Neural cell (in vitro differentiated cells): ENCODE data around the gene SND1. TPM values are rescaled to one million over a fixed set of nuclear protein-coding genes. Genes with fewer than 3 reads are reported as not detected.

Experiments used
- H2AFZ ChIP-seq: fragments of 200-600, 300-800 bp; sonication (generic), shearing (Covaris generic); 2 replicates; pipeline ENCODE4 v1.6.0; 2014; ENCODE audit warnings: low read depth, mild to moderate bottlenecking, antibody characterized with exemption, low read length, moderate library complexity
- H3F3A ChIP-seq: fragments of 200-600 bp; shearing (Covaris generic); 2 replicates; pipeline ENCODE4 v1.6.1; 2016; ENCODE audit warnings: mild to moderate bottlenecking, moderate library complexity, mixed read lengths, antibody characterized with exemption, low read length; ENCODE audit not compliant: insufficient read depth, poor library complexity, severe bottlenecking
- H3K27ac ChIP-seq: fragments of 200-600, 300-800 bp; sonication (generic), shearing (Covaris generic); 2 replicates; pipeline ENCODE4 v1.5.1; 2014; ENCODE audit warnings: mild to moderate bottlenecking, low read length, moderate library complexity
- H3K27me3 ChIP-seq: fragments of 300-800, 200-600 bp; sonication (generic), shearing (Covaris generic); 2 replicates; pipeline ENCODE4 v1.6.0; 2014; ENCODE audit warnings: mild to moderate bottlenecking, low read depth, low read length, moderate library complexity; ENCODE audit not compliant: insufficient read depth
- H3K36me3 ChIP-seq: fragments of 300-800, 200-600 bp; sonication (generic), shearing (Covaris generic); 2 replicates; pipeline ENCODE4 v1.5.1; 2014; ENCODE audit warnings: mild to moderate bottlenecking, antibody characterized with exemption, low read length, moderate library complexity; ENCODE audit not compliant: insufficient read depth
- H3K4me2 ChIP-seq: fragments of 300-800, 200-600 bp; sonication (generic), shearing (Covaris generic); 2 replicates; pipeline ENCODE4 v1.6.0; 2014; ENCODE audit warnings: mild to moderate bottlenecking, low read length
- H3K4me3 ChIP-seq: fragments of 300-800, 200-600 bp; sonication (generic), shearing (Covaris generic); 2 replicates; pipeline ENCODE4 v1.5.1; 2014; ENCODE audit warnings: mild to moderate bottlenecking, low read length, moderate library complexity
- H3K79me2 ChIP-seq: fragments of 200-600 bp; shearing (Covaris generic); replicated peaks from 2 replicates; pipeline ENCODE4 v1.6.0; 2014; ENCODE audit warnings: mild to moderate bottlenecking, low read length, moderate library complexity; ENCODE audit not compliant: insufficient read depth
- H3K9ac ChIP-seq: fragments of 300-800, 200-600 bp; sonication (generic), shearing (Covaris generic); 2 replicates; pipeline ENCODE4 v1.6.1; 2016; ENCODE audit warnings: mild to moderate bottlenecking, low read length, mixed read lengths
- H3K9me2 ChIP-seq: fragments of 200-600 bp; shearing (Covaris generic); 2 replicates; pipeline ENCODE4 v1.6.1; 2016; ENCODE audit warnings: mild to moderate bottlenecking, low read length, mixed read lengths; ENCODE audit not compliant: insufficient read depth
- H3K9me3 ChIP-seq: fragments of 200-600, 300-800 bp; sonication (generic), shearing (Covaris generic); 2 replicates; pipeline ENCODE4 v1.6.1; 2016; ENCODE audit warnings: mild to moderate bottlenecking, mixed run types, low read length, moderate library complexity, mixed read lengths
- H4K20me1 ChIP-seq: fragments of 200-600 bp; shearing (Covaris generic); 2 replicates; pipeline ENCODE4 v1.6.1; 2016; ENCODE audit warnings: mild to moderate bottlenecking, mixed run types; ENCODE audit not compliant: insufficient read depth
- CTCF ChIP-seq: fragments of 450-650 bp; IDR thresholded peaks from 2 replicates; pipeline ENCODE4 v1.5.1; 2014; ENCODE audit warnings: antibody characterized with exemption, mild to moderate bottlenecking, moderate library complexity; ENCODE audit not compliant: poor library complexity, severe bottlenecking
- EP300 ChIP-seq: fragments of 450-650 bp; conservative IDR thresholded peaks from 2 replicates; pipeline ENCODE4 v1.6.1; 2014; ENCODE audit warnings: antibody characterized with exemption, mild to moderate bottlenecking, moderate library complexity; ENCODE audit not compliant: poor library complexity, severe bottlenecking
- EZH2 ChIP-seq: fragments of 200-600, 300-800 bp; shearing (Covaris generic), sonication (generic); IDR thresholded peaks from 2 replicates; pipeline ENCODE4 v1.6.1; 2014; ENCODE audit warnings: antibody characterized with exemption, low read length, borderline replicate concordance, mild to moderate bottlenecking; ENCODE audit not compliant: insufficient read depth, poor library complexity, severe bottlenecking
- MXI1 ChIP-seq: fragments of 450-650 bp; conservative IDR thresholded peaks from 2 replicates; pipeline ENCODE4 v1.6.1; 2014; ENCODE audit warnings: antibody characterized with exemption, mild to moderate bottlenecking; ENCODE audit not compliant: poor library complexity, severe bottlenecking
- POLR2AphosphoS5 ChIP-seq: IDR thresholded peaks from 2 replicates; pipeline ENCODE4 v1.6.1; 2012
- RAD21 ChIP-seq: fragments of 450-650 bp; conservative IDR thresholded peaks from 2 replicates; pipeline ENCODE4 v1.6.1; 2014; ENCODE audit warnings: antibody characterized with exemption, mild to moderate bottlenecking, moderate library complexity
- REST ChIP-seq: IDR thresholded peaks from 2 replicates; pipeline ENCODE4 v1.6.1; 2012; ENCODE audit warnings: borderline replicate concordance
- SMC3 ChIP-seq: fragments of 450-650 bp; conservative IDR thresholded peaks from 2 replicates; pipeline ENCODE4 v1.6.1; 2014; ENCODE audit warnings: antibody characterized with exemption, mild to moderate bottlenecking, moderate library complexity; ENCODE audit not compliant: poor library complexity
- TAF1 ChIP-seq: IDR thresholded peaks from 2 replicates; pipeline ENCODE4 v1.6.1; 2012; ENCODE audit warnings: low read depth
- polyA plus RNA-seq: library from polyadenylated mRNA; depleted of rRNA; stranded (reverse); fragments of >200 nt; gene quantifications from 2 replicates; pipeline ENCODE4 v1.2.3, GENCODE V29; 2014

The SND1 gene
- polyA plus RNA-seq, 1 donor from 2014 or later: 37.4 TPM

GRCh38 chr7:127764681-127765080 lies 112.7 kb downstream of the SND1 start:
- Histone ChIP-seq H3F3A (no peaks in the 10 kb centered on the region), H3K36me3 (no peaks in the 10 kb centered on the region), H3K27me3 (no peaks in the 10 kb centered on the region), H3K4me3 (no peak overlapping the region), H3K9me3 (no peaks in the 10 kb centered on the region), H3K9me2 (no peaks in the 10 kb centered on the region), H3K27ac (no peak overlapping the region), H3K9ac (no peak overlapping the region), H3K4me2 (no peak overlapping the region), H3K79me2 (no peaks in the 10 kb centered on the region), H2AFZ (no peak overlapping the region), H4K20me1 (no peaks in the 10 kb centered on the region)
- TF ChIP-seq CTCF (no peak), EP300 (no peak), MXI1 (no peak), RAD21 (no peak), REST (no peak), POLR2AphosphoS5 (no peak), TAF1 (no peak), SMC3 (no peak), EZH2 (no peak)

GRCh38 chr7:127765150-127765549 lies 113.2 kb downstream of the SND1 start:
- Histone ChIP-seq H3K4me2 (no peak overlapping the region), H3K9me3 (no peaks in the 10 kb centered on the region), H3K27ac (no peak overlapping the region), H4K20me1 (no peaks in the 10 kb centered on the region), H3K9me2 (no peaks in the 10 kb centered on the region), H3K9ac (no peak overlapping the region), H2AFZ (no peak overlapping the region), H3K4me3 (no peak overlapping the region), H3K36me3 (no peaks in the 10 kb centered on the region), H3K27me3 (no peaks in the 10 kb centered on the region), H3F3A (no peaks in the 10 kb centered on the region), H3K79me2 (no peaks in the 10 kb centered on the region)
- TF ChIP-seq RAD21: no peak
- TF ChIP-seq EZH2: no peak
- no peak for TF ChIP-seq REST
- no peak for TF ChIP-seq EP300
- TF ChIP-seq SMC3: no peak
- no peak for TF ChIP-seq MXI1
- TF ChIP-seq POLR2AphosphoS5: no peak
- TF ChIP-seq CTCF: no peak
- TF ChIP-seq TAF1: no peak
